Lower leg skin (tissue), 4 donors: ENCODE results near the gene CTTNBP2. TPM values are rescaled to one million over a fixed set of nuclear protein-coding genes. Genes with fewer than 3 reads are reported as not detected.
"Not testable (repeated sequence)": the region's sequence is repeated elsewhere in the genome, so short reads cannot be mapped to it uniquely, and the experiment has no call there.

Source experiments
- DNase-seq, 2 donors: peaks; one replicate each; pipeline ENCODE4 v3.0.0-alpha.2; 2019; ENCODE audit warnings: low spot score in 2 of 2
- H3K4me3 ChIP-seq: fragments of 200-600 bp; sonication (generic); 2 replicates; pipeline ENCODE4 v1.5.1; 2017; ENCODE audit warnings: mild to moderate bottlenecking, low read depth; ENCODE audit not compliant: poor library complexity, severe bottlenecking
- CTCF ChIP-seq, 3 donors: fragments of 450-650 bp; IDR thresholded peaks; one replicate each; pipeline ENCODE4 v1.5.1; 2016; ENCODE audit warnings: antibody characterized with exemption in 3 of 3, mild to moderate bottlenecking in 3 of 3, moderate library complexity in 2 of 3
- POLR2A ChIP-seq, 2 donors: fragments of 450-650 bp; IDR thresholded peaks; one replicate each; pipeline ENCODE4 v1.6.1; 2016 to 2017; ENCODE audit warnings: antibody characterized with exemption in 2 of 2, mild to moderate bottlenecking in 1 of 2, moderate library complexity in 1 of 2
- WGBS, 2 donors: methylation state at CpG; one replicate each; pipeline ENCODE4 v1.1.5; 2018; 5-methylcytosine and 5-hydroxymethylcytosine counted together
- intact Hi-C: fragments of 100-400 bp; cut with DNase I; formaldehyde crosslinking; loops from one replicate; pipeline ENCODE4 v1.15.0; 2023; ENCODE audit warnings: low total_unique reads
- total RNA-seq, 4 donors: library from RNA; depleted of rRNA; stranded (reverse); fragments of >200 nt; gene quantifications; one replicate each; pipeline ENCODE4 v1.1.0, GENCODE V29; 2016

The CTTNBP2 gene
- total RNA-seq, 4 donors from 2014 or later = 1.2 to 7.6 (median 5.8) TPM

- intact Hi-C loops = no loop called here
- 94 to 96% methylated on average over 2 of the region's 2 CpGs for WGBS, 2 donors
- H3K4me3 ChIP-seq = no peak overlapping the region
- DNase-seq = no peak
- TF ChIP-seq POLR2A (IDR thresholded peaks at IDR 0.05) (no peak), CTCF (IDR thresholded peaks at IDR 0.05) (no peak)
Observed at GRCh38 chr7:117717357-117717756, 155.9 kb downstream of the CTTNBP2 start.

GRCh38 chr7:117716707-117717299 lies 156.4 kb downstream of the CTTNBP2 start:
- H3K4me3 ChIP-seq = no peak overlapping the region
- intact Hi-C loops = no loop called here
- WGBS, 2 donors = 57 to 70% methylated on average over 5 of the region's 5 CpGs
- TF ChIP-seq POLR2A (IDR thresholded peaks at IDR 0.05) = no peak
- no peak for TF ChIP-seq CTCF (IDR thresholded peaks at IDR 0.05)
- no peak for DNase-seq

GRCh38 chr7:117715784-117716445 lies 157.3 kb downstream of the CTTNBP2 start:
- TF ChIP-seq POLR2A (IDR thresholded peaks at IDR 0.05) (no peak), CTCF (IDR thresholded peaks at IDR 0.05) (no peak)
- DNase-seq = no peak
- WGBS, 2 donors = 75 to 76% methylated on average over 3 of the region's 3 CpGs
- no peak overlapping the region for H3K4me3 ChIP-seq
- intact Hi-C loops = no loop called here

- intact Hi-C loops = no loop called here
- no peak for TF ChIP-seq CTCF (IDR thresholded peaks at IDR 0.05)
- no peak for TF ChIP-seq POLR2A (IDR thresholded peaks at IDR 0.05)
- no peak for DNase-seq
- H3K4me3 ChIP-seq = no peak overlapping the region
- 76 to 89% methylated on average over 1 of the region's 1 CpG for WGBS, 2 donors
Observed at GRCh38 chr7:117711556-117711955, 161.7 kb downstream of the CTTNBP2 start.

- intact Hi-C loops, DNase-seq, H3K4me3 ChIP-seq: not testable (repeated sequence)
- 92 to 98% methylated on average over 4 of the region's 4 CpGs for WGBS, 2 donors
Observed at GRCh38 chr7:117708173-117708572, 165.1 kb downstream of the CTTNBP2 start.

- H3K4me3 ChIP-seq = no peak overlapping the region
- no peak for DNase-seq
- intact Hi-C loops = no loop called here
- TF ChIP-seq CTCF (IDR thresholded peaks at IDR 0.05) (no peak), POLR2A (IDR thresholded peaks at IDR 0.05) (no peak)
Observed at GRCh38 chr7:117707080-117707479, 166.2 kb downstream of the CTTNBP2 start.
